EL (cell line): Measurements from ENCODE around the gene PIK3R2.
A peak's percentile ranks its signal among the peaks of the same experiment; 100 is the strongest.
"Not testable (repeated sequence)": the region's sequence is repeated elsewhere in the genome, so short reads cannot be mapped to it uniquely, and the experiment has no call there.

ENCODE experiments used
- DNase-seq: peaks from one replicate; pipeline ENCODE4 v3.0.0-alpha.2; 2016

PIK3R2 gene

GRCh38 chr19:18152817-18153555 is at the start of gene PIK3R2:
TSS of gene PIK3R2 (plus strand) at chr19:18153163. CDS start at chr19:18155880, 2,717 bp downstream.
- DNase-seq: peak; percentile 99

- DNase-seq: no peak
Observed at GRCh38 chr19:18104793-18105131, 48.2 kb upstream of the PIK3R2 start.

- not testable (repeated sequence) for DNase-seq
Observed at GRCh38 chr19:18105259-18105658, 47.7 kb upstream of the PIK3R2 start.

DNA sequence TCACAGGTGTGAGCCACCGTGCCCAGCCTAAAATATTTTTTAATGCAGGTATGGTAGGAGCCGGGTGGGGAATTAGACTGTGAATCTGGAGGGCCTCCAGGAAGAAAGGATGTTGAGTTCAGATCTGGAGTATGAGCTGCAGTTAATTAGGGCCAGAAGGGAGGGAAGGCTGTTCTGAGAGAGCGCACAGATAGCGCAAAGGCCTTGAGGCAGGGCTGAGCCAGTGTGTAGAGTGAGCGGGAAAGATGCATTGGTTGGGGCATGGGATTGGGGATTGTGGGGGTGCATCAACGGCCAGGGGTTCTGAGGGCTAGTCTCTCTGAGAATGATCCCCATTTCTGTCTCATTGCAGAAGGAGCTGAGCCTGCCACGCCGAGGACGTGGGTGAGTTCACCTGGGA is 45.7 kb upstream of the PIK3R2 start:
- no peak for DNase-seq

GRCh38 chr19:18108897-18109296 is 44.1 kb upstream of the PIK3R2 start:
- DNase-seq: no peak

GRCh38 chr19:18109341-18109732 is 43.6 kb upstream of the PIK3R2 start:
- DNase-seq: no peak

DNA sequence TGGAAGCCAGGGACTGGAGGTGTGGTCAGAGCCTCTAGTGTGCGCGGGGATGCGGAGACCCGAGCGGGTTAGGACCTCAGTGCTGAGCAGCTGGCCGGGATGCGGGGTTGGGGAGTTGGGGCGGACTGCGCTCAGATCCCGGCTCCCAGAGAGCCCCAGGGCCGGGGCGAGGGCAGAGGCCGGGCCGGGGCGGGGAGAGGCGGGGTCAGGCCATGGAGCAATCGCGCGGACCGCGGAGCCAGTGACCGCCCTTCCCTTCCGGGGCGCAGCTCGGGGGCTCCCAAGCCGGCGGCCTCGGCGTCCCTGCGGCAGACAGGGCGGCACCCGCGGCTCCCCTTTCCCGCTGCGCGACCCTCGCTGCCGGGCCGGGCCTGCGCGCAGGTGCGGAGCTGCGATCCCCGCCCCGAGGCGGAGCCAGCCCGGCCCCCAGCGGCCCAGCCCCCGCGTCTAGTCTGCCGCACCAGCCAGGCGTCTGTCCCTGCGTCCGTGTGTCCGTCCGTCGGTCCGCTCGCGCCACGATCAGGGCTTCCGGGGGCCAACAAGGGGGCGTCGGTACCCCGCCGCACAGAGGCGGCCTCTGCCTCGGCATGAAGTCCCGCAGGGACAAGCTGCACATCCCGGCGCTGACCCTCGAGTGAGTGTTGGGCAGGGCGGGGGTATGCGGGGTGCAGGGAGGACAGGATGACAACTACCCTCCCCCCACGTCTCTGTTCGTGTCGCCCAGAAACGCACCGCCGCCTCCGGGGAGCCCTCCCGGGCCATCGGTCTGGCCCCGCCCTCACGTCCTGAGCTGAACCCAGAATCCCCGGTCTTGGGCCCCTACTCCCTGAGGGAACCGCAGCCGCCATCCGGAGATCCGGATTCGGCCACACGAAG is 43.0 kb upstream of the PIK3R2 start:
- peak; percentile 34 for DNase-seq

DNA sequence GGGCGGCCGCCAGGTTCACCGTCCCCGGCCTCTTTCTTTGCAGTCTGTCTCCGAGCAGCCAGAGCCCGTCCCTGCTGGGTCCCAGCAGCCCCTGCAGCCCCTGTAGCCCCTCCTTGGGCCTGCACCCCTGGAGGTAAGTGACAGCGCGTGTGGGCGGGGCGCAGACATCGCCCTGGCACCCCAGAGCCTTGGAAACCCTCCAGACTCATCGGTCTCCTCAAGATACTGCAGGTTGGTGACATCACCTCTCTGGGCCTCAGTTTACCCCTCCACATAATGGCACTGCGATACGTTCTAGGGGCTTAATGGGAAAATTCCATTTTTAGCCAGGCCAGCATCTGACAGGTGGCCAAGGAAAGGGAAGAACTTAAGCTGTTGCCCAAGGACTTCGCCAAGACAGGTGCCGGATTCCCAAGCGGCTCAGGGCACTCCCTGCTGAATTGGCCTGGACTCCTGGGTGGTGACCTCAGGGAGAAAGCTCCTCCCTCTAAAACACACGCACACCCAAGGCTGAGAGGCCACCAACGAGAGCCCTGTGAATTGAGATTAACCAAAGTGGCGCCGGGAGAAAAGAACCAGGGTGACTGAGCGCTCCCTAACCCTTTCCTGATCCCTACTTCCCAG is 42.2 kb upstream of the PIK3R2 start:
- DNase-seq: no peak

DNA sequence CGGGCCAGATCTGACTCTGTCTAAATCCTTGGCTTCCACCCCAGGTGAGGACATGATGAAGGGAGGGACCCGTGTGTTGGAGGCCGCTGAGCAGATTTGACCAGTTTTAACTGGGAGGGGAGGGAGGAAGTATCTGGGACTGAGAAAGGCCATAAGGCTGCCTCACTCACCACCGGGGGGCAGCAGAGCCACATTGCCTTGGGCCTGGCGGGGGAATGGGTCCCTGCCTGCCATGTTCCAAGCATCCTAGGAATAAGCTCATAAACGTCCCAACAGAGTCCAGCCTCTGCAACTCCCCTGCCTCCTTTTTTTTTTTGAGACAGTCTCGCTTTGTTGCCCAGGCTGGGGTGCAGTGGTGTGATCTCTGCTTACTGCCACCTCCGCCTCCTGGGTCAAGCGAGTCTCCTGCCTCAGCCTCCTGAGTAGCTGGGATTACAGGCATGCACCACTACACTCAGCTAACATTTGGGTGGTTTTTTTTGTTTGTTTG is 39.9 kb upstream of the PIK3R2 start:
- peak; percentile 77 for DNase-seq

- no peak for DNase-seq
Observed at GRCh38 chr19:18113827-18114226, 39.1 kb upstream of the PIK3R2 start.

GRCh38 chr19:18114483-18114882 is 38.5 kb upstream of the PIK3R2 start:
- no peak for DNase-seq

GRCh38 chr19:18117364-18117691 is 35.6 kb upstream of the PIK3R2 start:
- no peak for DNase-seq

DNA sequence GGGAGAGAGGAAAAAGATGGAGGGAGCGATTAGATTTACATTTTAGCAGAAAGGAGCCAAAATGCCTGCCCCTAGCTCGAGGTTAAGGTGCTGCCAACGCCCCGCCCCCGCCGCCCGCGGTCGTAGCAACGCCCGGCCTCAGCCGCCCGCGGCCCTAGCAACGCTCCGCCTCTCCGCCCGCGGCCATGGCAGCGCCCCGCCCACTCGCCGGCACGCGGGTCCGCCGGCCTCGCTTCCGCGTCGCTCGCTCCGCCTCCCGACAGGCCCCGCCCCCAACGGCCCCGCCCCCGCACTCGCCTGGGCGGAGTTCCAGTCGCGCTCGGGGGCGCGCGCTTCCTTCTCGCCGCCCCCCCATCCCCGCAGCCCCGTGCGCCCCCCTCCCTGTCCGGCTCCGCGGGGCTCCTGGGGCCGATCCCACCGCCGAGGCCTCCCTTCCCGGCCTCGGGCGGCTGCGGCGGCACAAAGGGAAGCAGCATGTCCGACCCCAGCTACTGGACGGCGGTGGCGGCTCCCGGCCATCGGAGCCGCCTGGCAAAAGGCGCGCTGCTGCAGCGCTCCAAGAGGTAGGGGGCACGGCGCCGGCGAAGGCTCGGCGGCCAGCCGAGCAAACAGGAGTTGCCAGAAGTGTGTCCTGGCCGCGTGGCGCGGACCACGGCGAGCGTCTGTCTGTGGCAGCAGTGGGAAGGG is 35.1 kb upstream of the PIK3R2 start:
- peak; percentile 82 for DNase-seq

- no peak for DNase-seq
Observed at GRCh38 chr19:18118420-18119012, 34.4 kb upstream of the PIK3R2 start.

- DNase-seq: no peak
Observed at GRCh38 chr19:18119013-18119716, 33.8 kb upstream of the PIK3R2 start.

DNA sequence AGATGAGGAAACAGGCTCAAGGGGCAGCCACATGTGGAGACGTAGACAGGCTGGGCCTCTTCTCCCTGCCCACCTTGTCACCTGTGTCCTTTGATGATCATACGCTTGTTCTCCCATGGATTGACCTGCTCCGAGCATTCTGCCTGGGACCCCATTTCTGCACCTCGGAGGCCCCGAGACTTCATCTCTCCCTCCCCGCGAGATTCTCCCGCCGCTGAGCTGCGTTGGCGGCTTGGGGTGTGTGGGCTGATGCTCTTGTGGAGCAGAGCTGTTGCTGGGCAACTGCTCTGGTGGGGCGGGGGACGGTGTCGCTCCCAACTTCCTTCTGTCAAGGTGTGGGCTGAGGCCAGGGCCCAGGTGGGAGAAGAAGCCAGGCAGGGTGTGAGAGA is 33.3 kb upstream of the PIK3R2 start:
- no peak for DNase-seq

- no peak for DNase-seq
Observed at GRCh38 chr19:18120127-18120526, 32.8 kb upstream of the PIK3R2 start.

- no peak for DNase-seq
Observed at GRCh38 chr19:18121166-18121565, 31.8 kb upstream of the PIK3R2 start.

GRCh38 chr19:18122424-18122823 is 30.5 kb upstream of the PIK3R2 start:
- no peak for DNase-seq

DNA sequence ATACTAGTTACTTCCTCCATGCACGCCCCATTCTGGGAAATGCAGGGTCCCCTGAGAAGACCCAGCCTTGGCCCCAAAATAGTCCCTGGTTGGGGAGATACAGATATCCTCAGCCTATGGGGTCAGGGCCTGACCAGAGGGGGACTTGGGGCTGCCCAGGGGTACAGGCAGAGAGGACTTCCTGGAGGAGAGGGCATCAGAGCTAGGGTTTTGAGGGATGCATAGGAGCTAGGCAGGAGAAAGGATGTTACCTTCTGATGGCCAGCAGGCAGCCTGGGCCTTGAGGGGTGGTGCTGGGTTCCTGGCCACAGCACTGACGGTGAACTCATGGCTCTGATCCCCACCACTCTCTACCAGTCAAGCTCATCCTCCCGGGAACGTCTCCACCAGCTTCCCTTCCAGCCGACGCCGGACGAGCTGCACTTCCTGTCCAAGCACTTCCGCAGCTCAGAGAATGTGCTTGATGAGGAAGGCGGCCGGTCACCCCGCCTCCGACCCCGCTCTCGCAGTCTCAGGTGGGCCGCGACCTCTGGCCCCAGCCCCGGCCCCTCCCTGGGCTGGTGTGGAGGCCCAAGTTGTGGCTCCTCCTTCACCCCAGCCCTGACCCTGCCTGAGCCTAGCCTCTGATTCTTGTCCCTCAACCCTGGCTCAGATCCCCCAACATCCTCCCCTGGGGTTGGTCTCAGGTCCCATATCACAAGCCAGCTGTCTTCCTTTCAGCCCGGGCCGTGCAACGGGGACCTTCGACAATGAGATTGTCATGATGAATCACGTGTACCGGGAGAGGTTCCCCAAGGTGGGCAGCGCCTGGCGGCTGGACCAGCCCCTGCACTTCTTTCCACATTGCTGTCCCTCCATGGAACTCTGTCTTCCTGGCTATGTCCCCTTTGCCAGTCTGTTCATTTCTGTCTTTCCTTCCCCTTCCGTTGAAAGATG is 29.8 kb upstream of the PIK3R2 start:
- DNase-seq: no peak

DNA sequence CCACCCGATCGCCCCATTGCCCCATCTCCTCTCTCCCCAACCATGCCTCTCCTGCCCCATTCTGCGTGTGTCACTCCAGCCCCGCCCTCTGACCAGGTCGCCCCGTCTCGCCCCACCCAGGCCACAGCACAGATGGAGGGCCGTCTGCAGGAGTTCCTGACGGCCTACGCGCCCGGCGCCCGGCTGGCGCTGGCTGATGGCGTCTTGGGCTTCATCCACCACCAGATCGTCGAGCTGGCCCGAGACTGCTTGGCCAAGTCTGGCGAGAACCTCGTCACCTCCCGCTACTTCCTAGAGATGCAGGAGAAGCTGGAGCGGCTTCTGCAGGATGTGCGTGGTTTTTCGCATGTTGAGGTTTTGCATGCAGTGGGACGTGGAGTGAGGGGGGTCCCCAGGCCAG is 29.1 kb upstream of the PIK3R2 start:
- DNase-seq: no peak
